Activated naive CD4-positive, alpha-beta T cell treated with anti-CD3 and anti-CD28 coated beads, Interleukin-2, amount 10 ng/mL, durations not matched to agents 7 days and 5 days (primary cell): ENCODE results near the gene OMA1.
"Not testable (repeated sequence)": the region's sequence is repeated elsewhere in the genome, so short reads cannot be mapped to it uniquely, and the experiment has no call there.

Experiments used
- CTCF ChIA-PET: fragments of 350-600 bp; sonication (Branson Sonifier 250); formaldehyde crosslinking; loops from one replicate; lab custom pipeline; 2021; ENCODE audit warnings: antibody characterized with exemption; lab: Charles Lee
- DNase-seq: peaks from one replicate; pipeline ENCODE4 v3.0.0-alpha.2; 2020
- H3K27ac Mint-ChIP-seq: one replicate; pipeline ENCODE4 v1.8.0; 2021; ENCODE audit warnings: mild to moderate bottlenecking, moderate library complexity, mixed read lengths
- H3K27me3 Mint-ChIP-seq: one replicate; pipeline ENCODE4 v1.8.0; 2021; ENCODE audit warnings: mild to moderate bottlenecking, mixed read lengths
- H3K36me3 Mint-ChIP-seq: one replicate; pipeline ENCODE4 v1.8.0; 2021; ENCODE audit warnings: mixed read lengths
- H3K4me1 Mint-ChIP-seq: one replicate; pipeline ENCODE4 v1.8.0; 2021; ENCODE audit warnings: mixed read lengths
- H3K4me3 Mint-ChIP-seq: one replicate; pipeline ENCODE4 v1.8.0; 2021; ENCODE audit warnings: mild to moderate bottlenecking, moderate library complexity, mixed read lengths
- H3K9me3 Mint-ChIP-seq: one replicate; pipeline ENCODE4 v1.8.0; 2021; ENCODE audit warnings: mixed read lengths

The OMA1 gene

GRCh38 chr1:58546520-58547308 lies at the start of gene OMA1:
Gene OMA1 (minus strand): TSS chr1:58546726. CDS start chr1:58539294, 7,432 bp downstream.
- H3K9me3 Mint-ChIP-seq, result no peaks in the 10 kb centered on the region
- H3K4me1 Mint-ChIP-seq, result peaks cover 19% of the 10 kb centered on the region
- peaks cover 23% of the 10 kb centered on the region for H3K27me3 Mint-ChIP-seq
- CTCF ChIA-PET, result interaction anchor here (0.7 to 5.5 kb wide), 5 partner anchors 8 to 105 kb away, joined by 3 to 69 read pairs (median 3); no protein-coding TSS in a partner anchor
- no peaks in the 10 kb centered on the region for H3K36me3 Mint-ChIP-seq
- peak; percentile 97 for DNase-seq
- peak within 1 kb of the TSS; percentile 92 for H3K4me3 Mint-ChIP-seq
- peak within 1 kb of the TSS; percentile 98 for H3K27ac Mint-ChIP-seq

DNA sequence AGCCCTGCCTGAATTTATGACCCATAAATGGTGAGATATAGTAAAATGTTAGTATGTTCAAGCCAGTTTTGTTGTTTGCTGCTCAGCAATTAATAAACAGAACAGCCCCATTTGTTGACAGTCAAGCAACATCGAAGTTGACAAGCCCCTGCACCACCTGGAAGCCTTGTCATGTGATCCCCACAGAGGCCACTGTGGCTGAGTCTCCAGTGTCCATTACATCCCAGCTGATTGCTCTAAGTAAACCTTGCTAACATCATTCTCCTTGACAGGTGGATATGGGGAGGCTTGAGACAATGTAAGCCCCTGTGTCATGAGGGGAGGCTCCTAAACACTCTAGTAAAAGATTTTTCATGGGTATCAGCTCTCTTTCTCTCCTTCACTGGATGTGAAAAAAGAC lies 48.0 kb upstream of the OMA1 start:
- no peak for DNase-seq
- no peaks in the 10 kb centered on the region for H3K36me3 Mint-ChIP-seq
- no peak overlapping the region for H3K4me3 Mint-ChIP-seq
- H3K27me3 Mint-ChIP-seq, result peaks cover 42% of the 10 kb centered on the region
- no peaks in the 10 kb centered on the region for H3K4me1 Mint-ChIP-seq
- no peaks in the 10 kb centered on the region for H3K9me3 Mint-ChIP-seq
- no peak overlapping the region for H3K27ac Mint-ChIP-seq
- CTCF ChIA-PET, result no interaction called here

GRCh38 chr1:58592522-58593134 lies 46.1 kb upstream of the OMA1 start:
- Mint-ChIP-seq H3K36me3 (no peaks in the 10 kb centered on the region), H3K27ac (no peak overlapping the region), H3K4me3 (no peak overlapping the region), H3K4me1 (no peaks in the 10 kb centered on the region), H3K9me3 (no peaks in the 10 kb centered on the region), H3K27me3 (peaks cover 34% of the 10 kb centered on the region)
- CTCF ChIA-PET, result no interaction called here
- no peak for DNase-seq

DNA sequence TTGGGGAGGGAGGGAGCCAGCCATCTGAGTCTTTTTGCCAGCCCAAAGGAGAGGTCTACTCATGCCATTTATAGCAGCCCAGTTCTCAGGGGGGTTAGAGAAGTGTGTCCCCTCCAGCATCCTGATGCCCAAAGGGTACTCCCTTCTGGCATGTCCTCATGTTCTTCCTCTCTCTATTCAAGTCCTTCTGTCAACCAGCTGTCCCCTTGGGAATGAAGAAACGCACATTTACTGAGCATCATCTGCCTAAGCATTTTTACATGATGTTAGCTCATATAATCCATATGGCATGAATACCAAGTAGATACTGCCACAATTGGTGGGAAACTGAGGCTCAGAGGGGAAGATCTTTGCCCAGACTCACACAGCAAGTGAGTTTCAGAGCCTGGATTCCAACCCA lies 45.3 kb upstream of the OMA1 start:
- no peaks in the 10 kb centered on the region for H3K9me3 Mint-ChIP-seq
- H3K27me3 Mint-ChIP-seq, result peaks cover 30% of the 10 kb centered on the region
- H3K4me3 Mint-ChIP-seq, result no peak overlapping the region
- H3K4me1 Mint-ChIP-seq, result no peaks in the 10 kb centered on the region
- CTCF ChIA-PET, result no interaction called here
- H3K36me3 Mint-ChIP-seq, result no peaks in the 10 kb centered on the region
- DNase-seq, result no peak
- H3K27ac Mint-ChIP-seq, result no peak overlapping the region

- Mint-ChIP-seq H3K36me3 (no peaks in the 10 kb centered on the region), H3K4me3 (no peak overlapping the region), H3K27ac (no peak overlapping the region), H3K9me3 (no peaks in the 10 kb centered on the region), H3K4me1 (peaks cover 4% of the 10 kb centered on the region), H3K27me3 (peaks cover 38% of the 10 kb centered on the region)
- CTCF ChIA-PET, result interaction anchor here (1.6 kb wide), 1 partner anchor 13 kb away, joined by 3 read pairs; no protein-coding TSS in a partner anchor
- no peak for DNase-seq
Measured at GRCh38 chr1:58590019-58590418, 43.5 kb upstream of the OMA1 start.

DNA sequence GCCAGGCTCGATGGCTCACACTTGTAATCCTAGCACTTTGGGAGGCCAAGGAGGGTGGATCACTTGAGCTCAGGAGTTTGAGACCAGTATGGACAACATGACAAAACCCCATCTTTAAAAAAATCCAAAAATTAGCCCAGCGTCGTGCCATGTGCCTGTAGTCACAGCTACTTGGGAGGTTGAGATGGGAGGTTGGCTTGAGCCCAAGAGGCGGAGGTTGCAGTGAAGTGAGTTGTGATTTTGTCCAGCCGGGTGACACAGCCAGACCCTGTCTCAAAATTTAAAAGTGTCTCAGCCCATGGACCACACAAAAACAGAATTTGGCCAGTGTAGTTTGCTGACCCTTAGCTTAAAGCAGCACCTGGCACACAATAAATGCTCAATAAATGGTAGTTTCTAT lies 41.9 kb upstream of the OMA1 start:
- no peak for DNase-seq
- CTCF ChIA-PET, result no interaction called here
- Mint-ChIP-seq H3K27me3 (peaks cover 50% of the 10 kb centered on the region), H3K4me3 (no peak overlapping the region), H3K27ac (no peak overlapping the region), H3K4me1 (peaks cover 17% of the 10 kb centered on the region), H3K36me3 (no peaks in the 10 kb centered on the region), H3K9me3 (no peaks in the 10 kb centered on the region)

- no peaks in the 10 kb centered on the region for H3K9me3 Mint-ChIP-seq
- peaks cover 18% of the 10 kb centered on the region for H3K4me1 Mint-ChIP-seq
- no peak for DNase-seq
- no peak overlapping the region for H3K27ac Mint-ChIP-seq
- no peak overlapping the region for H3K4me3 Mint-ChIP-seq
- peaks cover 50% of the 10 kb centered on the region for H3K27me3 Mint-ChIP-seq
- H3K36me3 Mint-ChIP-seq, result no peaks in the 10 kb centered on the region
- CTCF ChIA-PET, result no interaction called here
Measured at GRCh38 chr1:58587667-58588066, 41.1 kb upstream of the OMA1 start.

DNA sequence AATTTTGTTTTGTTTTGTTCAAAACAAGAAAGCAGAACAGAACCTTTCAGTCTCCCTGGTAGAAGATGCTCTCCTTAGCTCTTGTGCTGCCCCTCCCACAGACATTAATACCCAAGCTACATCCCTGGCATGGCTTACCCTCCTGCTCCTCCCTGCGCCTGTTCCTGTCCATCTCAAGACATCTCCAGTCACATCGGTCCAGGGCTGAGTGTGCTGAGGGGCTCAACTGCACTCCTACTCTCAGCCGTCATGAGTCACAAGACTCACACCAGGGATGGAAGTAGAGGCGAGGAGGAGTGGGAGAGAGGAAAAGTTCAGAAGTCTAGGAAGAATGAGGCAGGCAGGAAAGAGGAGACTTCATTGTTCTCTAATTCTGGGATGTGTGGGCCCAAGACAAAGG lies 39.7 kb upstream of the OMA1 start:
- Mint-ChIP-seq H3K36me3 (no peaks in the 10 kb centered on the region), H3K27ac (no peak overlapping the region), H3K4me1 (peaks cover 18% of the 10 kb centered on the region), H3K27me3 (peaks cover 53% of the 10 kb centered on the region), H3K9me3 (no peaks in the 10 kb centered on the region), H3K4me3 (no peak overlapping the region)
- CTCF ChIA-PET, result no interaction called here
- DNase-seq, result no peak

DNA sequence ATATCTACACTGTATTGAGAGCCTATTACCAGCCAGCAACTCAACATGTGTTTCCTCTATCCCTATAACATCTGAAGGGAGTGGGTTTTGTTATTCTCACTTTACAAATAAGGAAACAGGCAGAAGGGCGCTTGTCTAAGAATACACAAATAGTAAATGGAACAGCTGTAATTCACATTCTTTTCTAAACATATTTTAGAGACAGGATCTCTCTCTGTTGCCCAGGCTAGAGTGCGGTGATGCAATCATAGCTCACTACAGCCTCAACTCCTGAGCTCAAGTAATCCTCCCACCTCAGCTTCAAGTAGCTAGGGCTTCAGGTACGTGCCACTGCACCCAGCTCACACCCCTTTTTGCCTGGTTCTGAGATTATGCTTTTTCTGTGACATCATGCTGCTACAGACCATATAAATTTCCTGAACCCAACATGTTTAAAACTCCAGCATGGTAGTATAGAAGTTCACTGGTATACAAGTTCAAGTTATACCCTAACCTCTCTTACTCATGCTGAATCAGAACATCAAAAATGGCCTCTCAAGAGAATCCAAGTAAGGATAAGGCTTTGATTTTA lies 39.1 kb upstream of the OMA1 start:
- H3K27ac Mint-ChIP-seq, result no peak overlapping the region
- H3K9me3 Mint-ChIP-seq, result no peaks in the 10 kb centered on the region
- peaks cover 18% of the 10 kb centered on the region for H3K4me1 Mint-ChIP-seq
- no peak for DNase-seq
- no peaks in the 10 kb centered on the region for H3K36me3 Mint-ChIP-seq
- no peak overlapping the region for H3K4me3 Mint-ChIP-seq
- peaks cover 53% of the 10 kb centered on the region for H3K27me3 Mint-ChIP-seq
- CTCF ChIA-PET, result no interaction called here

GRCh38 chr1:58585166-58585565 lies 38.6 kb upstream of the OMA1 start:
- CTCF ChIA-PET, result interaction anchor here (1.2 to 1.4 kb wide), 2 partner anchors 13 to 37 kb away, joined by 3 read pairs; no protein-coding TSS in a partner anchor
- Mint-ChIP-seq H3K4me3 (no peak overlapping the region), H3K36me3 (no peaks in the 10 kb centered on the region), H3K27me3 (peaks cover 51% of the 10 kb centered on the region), H3K4me1 (peaks cover 18% of the 10 kb centered on the region), H3K27ac (no peak overlapping the region), H3K9me3 (no peaks in the 10 kb centered on the region)
- DNase-seq, result no peak

DNA sequence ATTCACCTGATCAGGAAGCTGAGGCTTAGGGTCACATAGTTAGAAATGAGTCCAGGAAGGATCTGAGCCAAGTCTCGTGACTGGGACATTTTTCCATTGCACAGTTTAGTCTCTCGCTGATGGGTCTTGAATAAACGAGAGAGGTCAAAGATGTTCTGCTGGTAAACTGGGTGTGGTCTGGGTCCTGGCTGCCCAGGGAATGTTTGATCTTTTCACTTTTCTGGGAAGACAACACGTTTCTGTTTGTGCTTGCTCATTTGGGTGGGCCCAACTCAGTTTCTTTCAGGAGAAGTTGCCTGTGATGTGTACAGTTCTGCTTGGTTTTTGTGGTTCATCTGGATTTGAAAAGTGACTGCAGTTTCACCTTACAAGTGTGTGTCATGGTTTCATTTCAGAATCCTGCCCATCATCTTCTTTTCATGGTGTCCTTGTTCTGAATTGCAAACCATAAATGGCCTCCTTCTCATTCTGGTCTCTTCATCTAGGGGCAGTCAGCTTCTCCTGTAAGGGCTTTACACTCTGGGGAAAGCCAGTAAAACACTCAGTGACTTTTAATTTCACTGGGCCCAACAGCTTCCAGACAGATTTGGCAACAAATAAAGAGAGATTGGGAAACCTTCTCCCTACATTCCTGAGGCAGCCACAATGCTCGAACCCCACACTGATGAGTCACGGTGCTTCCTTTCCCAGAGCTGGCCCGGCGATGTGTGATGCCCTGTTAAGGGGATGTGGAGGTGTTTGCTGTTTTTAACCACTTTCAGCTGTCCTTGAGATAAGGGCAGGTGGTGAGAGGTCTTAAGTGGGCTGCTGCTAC lies 37.8 kb upstream of the OMA1 start:
- CTCF ChIA-PET, result interaction anchor here (1.2 to 1.4 kb wide), 2 partner anchors 12 to 36 kb away, joined by 3 read pairs; no protein-coding TSS in a partner anchor
- DNase-seq, result no peak
- no peak overlapping the region for H3K27ac Mint-ChIP-seq

GRCh38 chr1:58583496-58583895 lies 37.0 kb upstream of the OMA1 start:
- no peak for DNase-seq
- Mint-ChIP-seq H3K4me1 (peaks cover 18% of the 10 kb centered on the region), H3K9me3 (no peaks in the 10 kb centered on the region), H3K27ac (no peak overlapping the region), H3K4me3 (no peak overlapping the region), H3K27me3 (peaks cover 56% of the 10 kb centered on the region), H3K36me3 (no peaks in the 10 kb centered on the region)
- CTCF ChIA-PET, result no interaction called here

More for the DNA sequence above, 37.8 kb upstream of the OMA1 start:
- Mint-ChIP-seq H3K9me3 (no peaks in the 10 kb centered on the region), H3K36me3 (no peaks in the 10 kb centered on the region), H3K4me3 (no peak overlapping the region), H3K4me1 (peaks cover 18% of the 10 kb centered on the region), H3K27me3 (peaks cover 54% of the 10 kb centered on the region)

DNA sequence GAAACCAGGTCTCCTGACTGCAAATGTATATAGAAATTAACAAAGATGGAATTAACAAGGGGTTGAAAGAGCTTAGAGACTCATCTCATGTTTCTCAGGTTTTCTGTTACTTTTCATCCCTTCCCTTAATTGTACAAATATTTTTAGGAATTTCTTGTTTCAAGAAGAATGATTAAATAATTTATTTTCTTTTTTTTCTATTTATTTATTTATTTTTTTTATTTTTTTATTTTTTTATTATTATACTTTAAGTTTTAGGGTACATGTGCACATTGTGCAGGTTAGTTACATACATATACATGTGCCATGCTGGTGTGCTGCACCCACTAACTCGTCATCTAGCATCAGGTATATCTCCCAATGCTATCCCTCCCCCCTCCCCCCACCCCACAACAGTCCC lies 35.6 kb upstream of the OMA1 start:
- H3K4me3 Mint-ChIP-seq, H3K36me3 Mint-ChIP-seq, H3K27ac Mint-ChIP-seq, DNase-seq, H3K9me3 Mint-ChIP-seq, CTCF ChIA-PET: not testable (repeated sequence)
- Mint-ChIP-seq H3K27me3 (peaks cover 65% of the 10 kb centered on the region), H3K4me1 (peaks cover 25% of the 10 kb centered on the region)

DNA sequence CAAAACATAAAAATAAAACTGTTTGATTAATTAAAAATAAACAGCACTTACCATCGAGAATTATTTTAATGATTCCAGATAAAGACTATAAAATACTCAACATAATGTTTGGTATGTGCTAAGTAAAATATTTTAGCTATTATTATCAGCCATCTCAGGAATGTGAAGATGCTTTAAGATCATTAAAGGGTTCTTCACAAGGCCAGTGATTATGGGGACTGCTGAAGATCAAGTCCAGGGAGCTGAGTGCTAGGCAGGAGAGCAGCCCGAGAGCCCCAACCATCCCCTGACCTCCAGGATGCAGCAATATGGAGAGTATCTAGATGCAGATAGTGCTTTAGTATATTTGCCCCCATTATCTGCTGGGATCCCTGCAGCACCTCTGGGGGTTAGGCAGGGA lies 35.1 kb upstream of the OMA1 start:
- Mint-ChIP-seq H3K27ac (no peak overlapping the region), H3K4me1 (peaks cover 26% of the 10 kb centered on the region), H3K9me3 (no peaks in the 10 kb centered on the region), H3K27me3 (peaks cover 67% of the 10 kb centered on the region), H3K36me3 (no peaks in the 10 kb centered on the region), H3K4me3 (no peak overlapping the region)
- CTCF ChIA-PET, result no interaction called here
- no peak for DNase-seq
